Transverse colon (tissue), 4 donors: ENCODE measurements around the gene LIX1L. TPM values are rescaled to one million over a fixed set of nuclear protein-coding genes. Genes with fewer than 3 reads are reported as not detected.
A peak's percentile ranks its signal among the peaks of the same experiment; 100 is the strongest.

ENCODE experiments used
- DNase-seq: peaks from one replicate; pipeline ENCODE4 v3.0.0-alpha.2; 2019
- H3K27ac ChIP-seq, 4 donors: fragments of 200-600 bp; sonication (generic); 2 replicates each; pipeline ENCODE4 v1.5.1; 2016 to 2018; ENCODE audit warnings: inconsistent platforms in 4 of 4
- H3K27me3 ChIP-seq: fragments of 200-600 bp; sonication (generic); 2 replicates; pipeline ENCODE4 v1.5.1; 2017; ENCODE audit warnings: inconsistent platforms
- H3K36me3 ChIP-seq, 4 donors: fragments of 200-600 bp; sonication (generic); 2 replicates each; pipeline ENCODE4 v1.5.1; 2017 to 2019; ENCODE audit warnings: inconsistent platforms in 4 of 4
- H3K4me1 ChIP-seq, 4 donors: fragments of 200-600 bp; sonication (generic); 2 replicates each; pipeline ENCODE4 v1.5.1; 2017 to 2020; ENCODE audit warnings: inconsistent platforms in 4 of 4
- H3K4me3 ChIP-seq, 4 donors: fragments of 200-600 bp; sonication (generic); 1 replicate in 1 of 4; 2 replicates in 3 of 4; pipeline versions ENCODE4 v1.5.1 to v1.6.1; 2017 to 2019; ENCODE audit warnings: inconsistent platforms in 4 of 4
- H3K9me3 ChIP-seq, 2 donors: fragments of 200-600 bp; sonication (generic); 2 replicates each; pipeline ENCODE4 v1.5.1; 2017 to 2019; ENCODE audit warnings: inconsistent platforms in 2 of 2
- EP300 ChIP-seq: sonication (generic); formaldehyde crosslinking; IDR thresholded peaks from one replicate; pipeline ENCODE4 v1.6.1; 2017; ENCODE audit warnings: antibody characterized with exemption, low read depth
- POLR2A ChIP-seq: fragments of 450-650 bp; IDR thresholded peaks from one replicate; pipeline ENCODE4 v1.6.1; 2016; ENCODE audit warnings: antibody characterized with exemption, mild to moderate bottlenecking, moderate library complexity
- POLR2AphosphoS5 ChIP-seq, 3 donors: sonication (generic); formaldehyde crosslinking; IDR thresholded peaks; one replicate each; pipeline ENCODE4 v1.6.1; 2016; ENCODE audit warnings: antibody characterized with exemption in 3 of 3
- WGBS, 2 donors: methylation state at CpG; one replicate each; pipeline ENCODE4 v1.1.5; 2018; ENCODE audit warnings: low coverage in 1 of 2; 5-methylcytosine and 5-hydroxymethylcytosine counted together
- in situ Hi-C, 4 donors: fragments of 200-750 bp; cut with MboI; loops; one replicate each; pipeline versions ENCODE4 v1.15.0 to v1.15.1; 2017; ENCODE audit warnings: low sequenced_read_pairs in 3 of 4, low pct_ligation_motif_present in 1 of 4, low pct_unique_long_range_greater_than_20kb in 1 of 4
- intact Hi-C: fragments of 100-400 bp; cut with DNase I; formaldehyde crosslinking; loops from one replicate; pipeline ENCODE4 v1.15.1; 2023; ENCODE audit warnings: low total_unique reads
- total RNA-seq, 4 donors: library from RNA; depleted of rRNA; stranded (reverse); fragments of >200 nt; gene quantifications; one replicate each; pipeline ENCODE4 v1.1.0, GENCODE V29; 2016
- TF ChIP-seq, protein P1 (sequence below), 5 experiments: fragments of 200-600 bp in 3 of 5; fragments of 450-650 bp in 2 of 5; sonication (generic) in 3 of 5; IDR thresholded peaks; 1 replicate in 2 of 5; 2 replicates in 3 of 5; pipeline ENCODE4 v1.5.1; 2016 to 2017; ENCODE audit warnings: antibody characterized with exemption in 5 of 5, inconsistent platforms in 3 of 5, mild to moderate bottlenecking in 2 of 5, moderate library complexity in 1 of 5

LIX1L gene
- total RNA-seq, 4 donors from 2014 or later, result 7.2 to 12.5 (median 9.8) TPM

DNA sequence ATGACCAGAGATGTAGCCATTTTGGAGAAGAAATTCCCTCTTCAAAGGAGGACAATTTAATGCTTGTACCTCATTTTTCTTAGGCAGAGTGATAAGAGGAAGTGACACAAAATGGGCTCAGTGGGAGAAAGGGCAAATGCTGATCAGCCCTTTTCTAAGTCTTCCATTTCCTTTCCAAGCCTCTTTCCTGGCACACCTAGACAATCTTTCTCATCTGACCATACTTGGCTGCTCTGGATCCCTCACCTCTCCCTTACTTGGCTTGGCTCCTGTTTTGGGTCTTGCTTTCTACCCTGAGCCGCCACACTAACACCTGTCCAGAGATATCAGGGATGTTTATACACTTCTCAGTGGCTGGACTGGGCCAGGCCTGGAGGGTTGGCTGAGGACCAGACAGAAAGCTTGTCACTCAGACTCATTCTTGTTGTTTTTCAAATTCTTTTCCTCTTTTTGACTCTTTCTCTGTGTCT is 25.4 kb upstream of the LIX1L start:
- peak; percentile 74 for DNase-seq
- Histone ChIP-seq H3K4me1 (peaks cover 69 to 80% (median 77%) of the 10 kb centered on the region in 4 donors), H3K27me3 (no peaks in the 10 kb centered on the region), H3K9me3 (no peaks in the 10 kb centered on the region), H3K36me3 (no peaks in the 10 kb centered on the region), H3K4me3 (no peak overlapping the region), H3K27ac (peak overlapping the region; percentile 97 to 99 (median 98))
- intact Hi-C loops, result no loop called here
- TF ChIP-seq POLR2AphosphoS5 (IDR thresholded peaks at IDR 0.05) (peak in 2 of 3 donors; percentile 36 to 69), POLR2A (peak; percentile 28), EP300 (no peak)
- TF ChIP-seq, protein P1, sequence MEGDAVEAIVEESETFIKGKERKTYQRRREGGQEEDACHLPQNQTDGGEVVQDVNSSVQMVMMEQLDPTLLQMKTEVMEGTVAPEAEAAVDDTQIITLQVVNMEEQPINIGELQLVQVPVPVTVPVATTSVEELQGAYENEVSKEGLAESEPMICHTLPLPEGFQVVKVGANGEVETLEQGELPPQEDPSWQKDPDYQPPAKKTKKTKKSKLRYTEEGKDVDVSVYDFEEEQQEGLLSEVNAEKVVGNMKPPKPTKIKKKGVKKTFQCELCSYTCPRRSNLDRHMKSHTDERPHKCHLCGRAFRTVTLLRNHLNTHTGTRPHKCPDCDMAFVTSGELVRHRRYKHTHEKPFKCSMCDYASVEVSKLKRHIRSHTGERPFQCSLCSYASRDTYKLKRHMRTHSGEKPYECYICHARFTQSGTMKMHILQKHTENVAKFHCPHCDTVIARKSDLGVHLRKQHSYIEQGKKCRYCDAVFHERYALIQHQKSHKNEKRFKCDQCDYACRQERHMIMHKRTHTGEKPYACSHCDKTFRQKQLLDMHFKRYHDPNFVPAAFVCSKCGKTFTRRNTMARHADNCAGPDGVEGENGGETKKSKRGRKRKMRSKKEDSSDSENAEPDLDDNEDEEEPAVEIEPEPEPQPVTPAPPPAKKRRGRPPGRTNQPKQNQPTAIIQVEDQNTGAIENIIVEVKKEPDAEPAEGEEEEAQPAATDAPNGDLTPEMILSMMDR (IDR thresholded peaks at IDR 0.05), result no peak
- in situ Hi-C loops, result no loop called here
- whole genome bisulfite sequencing, 2 donors, result 50% methylated on average over 1 of the region's 1 CpG; no CpG with 5 or more reads in 1 of the 2 donors

GRCh38 chr1:145982010-145982723 is 24.4 kb upstream of the LIX1L start:
- no peaks in the 10 kb centered on the region for H3K36me3 ChIP-seq
- H3K4me3 ChIP-seq, result no peak overlapping the region
- DNase-seq, result no peak
- TF ChIP-seq EP300 (no peak), POLR2AphosphoS5 (IDR thresholded peaks at IDR 0.05) (peak; percentile 17 to 37 (median 26))
- TF ChIP-seq, protein P1 (IDR thresholded peaks at IDR 0.05), result no peak
- H3K27me3 ChIP-seq, result no peaks in the 10 kb centered on the region
- peak overlapping the region; percentile 97 to 99 (median 98) for H3K27ac ChIP-seq
- H3K9me3 ChIP-seq, result no peaks in the 10 kb centered on the region
- in situ Hi-C loops (no loop called here), intact Hi-C loops (no loop called here)
- peaks cover 76 to 91% (median 81%) of the 10 kb centered on the region in 4 donors for H3K4me1 ChIP-seq
- WGBS, 2 donors, result 77 to 82% methylated on average over 3 to 6 of the region's 6 CpGs

GRCh38 chr1:145980457-145980994 is 22.7 kb upstream of the LIX1L start:
- H3K36me3 ChIP-seq, result no peaks in the 10 kb centered on the region
- 92% methylated on average over 1 of the region's 1 CpG; no CpG with 5 or more reads in 1 of the 2 donors for WGBS, 2 donors
- no peaks in the 10 kb centered on the region for H3K27me3 ChIP-seq
- peak overlapping the region; percentile 97 to 99 (median 98) for H3K27ac ChIP-seq
- intact Hi-C loops (no loop called here), in situ Hi-C loops (no loop called here)
- no peak for DNase-seq
- TF ChIP-seq POLR2A (no peak), EP300 (no peak), POLR2AphosphoS5 (IDR thresholded peaks at IDR 0.05) (no peak)
- TF ChIP-seq, protein P1 (IDR thresholded peaks at IDR 0.05), result no peak
- no peaks in the 10 kb centered on the region for H3K9me3 ChIP-seq
- H3K4me1 ChIP-seq, result peaks cover 69 to 82% (median 73%) of the 10 kb centered on the region in 4 donors
- H3K4me3 ChIP-seq, result no peak overlapping the region

DNA sequence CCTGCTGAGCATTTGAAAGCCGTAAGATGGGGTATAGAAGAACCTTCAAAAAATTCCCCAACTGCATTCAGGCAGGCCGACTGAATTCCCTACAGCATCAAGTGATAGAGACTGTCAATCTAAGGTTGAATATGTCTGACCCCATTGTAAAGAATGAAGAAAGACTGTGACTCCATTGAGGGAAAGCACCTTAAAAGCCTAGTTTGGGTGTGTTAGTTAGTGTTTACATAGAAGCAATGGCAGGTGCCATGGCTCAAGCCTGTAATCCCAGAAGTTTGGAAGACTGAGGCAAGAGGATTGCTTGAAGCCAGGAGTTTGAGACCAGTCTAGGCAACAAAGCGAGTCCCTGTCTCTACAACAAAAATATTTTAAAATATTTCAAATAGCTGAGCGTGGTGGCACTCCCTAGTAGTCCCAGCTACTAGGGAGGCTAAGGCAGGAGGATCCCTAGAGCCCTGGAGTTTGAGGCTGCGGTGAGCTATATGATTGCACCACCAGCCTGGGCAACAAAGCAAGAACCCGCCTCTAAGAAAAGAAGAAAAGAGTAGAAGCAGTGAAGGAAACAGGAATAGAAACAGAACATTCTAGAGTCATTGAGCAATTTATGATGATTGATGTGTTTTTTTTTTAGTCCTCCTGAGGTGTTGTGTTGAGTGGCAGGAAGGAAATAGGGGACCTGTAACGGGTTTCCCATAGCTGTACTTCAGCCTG is 22.1 kb upstream of the LIX1L start:
- H3K4me3 ChIP-seq, result peak overlapping the region in 2 of 4 donors; percentile 11
- TF ChIP-seq POLR2A, result peak; percentile 80
- TF ChIP-seq EP300, result no peak
- TF ChIP-seq POLR2AphosphoS5 (IDR thresholded peaks at IDR 0.05), result no peak
- peak; percentile 44 for DNase-seq
- intact Hi-C loops, result loop anchor here (2.0 kb wide), 1 partner anchor 19 kb away; no protein-coding TSS in a partner anchor
- H3K27ac ChIP-seq, result peak overlapping the region; percentile 97 to 99 (median 98)
- H3K4me1 ChIP-seq, result peaks cover 63 to 76% (median 66%) of the 10 kb centered on the region in 4 donors
- WGBS, 2 donors, result 29 to 42% methylated on average over 2 to 7 of the region's 7 CpGs
- in situ Hi-C loops, result loop anchor here in 3 of 4 donors (5.0 to 10.0 kb wide), 2 partner anchors 32 to 45 kb away; partner anchors contain the start of gene HJV (in 1 of the 3)
- H3K36me3 ChIP-seq, result no peaks in the 10 kb centered on the region
- no peaks in the 10 kb centered on the region for H3K9me3 ChIP-seq
- no peaks in the 10 kb centered on the region for H3K27me3 ChIP-seq
